GM12872 (cell line): ENCODE data around the gene PHC2.

Experiments
- CTCF ChIP-seq: IDR thresholded peaks from 3 replicates; pipeline ENCODE4 v1.5.1; 2011; ENCODE audit warnings: low read depth, mild to moderate bottlenecking, low read length, moderate library complexity; ENCODE audit not compliant: insufficient read depth

Gene PHC2

GRCh38 chr1:33368431-33368830 is 62.5 kb downstream of the PHC2 start:
- TF ChIP-seq CTCF = no peak

- TF ChIP-seq CTCF = peak; percentile 94
Measured at GRCh38 chr1:33367485-33368405, 63.1 kb downstream of the PHC2 start.

- no peak for TF ChIP-seq CTCF
Measured at GRCh38 chr1:33366762-33367484, 64.0 kb downstream of the PHC2 start.

- TF ChIP-seq CTCF = no peak
Measured at GRCh38 chr1:33365560-33365997, 65.3 kb downstream of the PHC2 start.

GRCh38 chr1:33364565-33364918 is 66.4 kb downstream of the PHC2 start:
- TF ChIP-seq CTCF = no peak

- TF ChIP-seq CTCF = no peak
Measured at GRCh38 chr1:33363470-33363861, 67.4 kb downstream of the PHC2 start.

GRCh38 chr1:33363021-33363420 is 67.9 kb downstream of the PHC2 start:
- TF ChIP-seq CTCF = no peak
